ENCODE data around the gene HABP4. TPM values are rescaled to one million over a fixed set of nuclear protein-coding genes. Genes with fewer than 3 reads are reported as not detected.
A peak's percentile ranks its signal among the peaks of the same experiment; 100 is the strongest.

Gene HABP4
- total RNA-seq, 1 donor from 2014 or later, result 17.2 TPM

DNA sequence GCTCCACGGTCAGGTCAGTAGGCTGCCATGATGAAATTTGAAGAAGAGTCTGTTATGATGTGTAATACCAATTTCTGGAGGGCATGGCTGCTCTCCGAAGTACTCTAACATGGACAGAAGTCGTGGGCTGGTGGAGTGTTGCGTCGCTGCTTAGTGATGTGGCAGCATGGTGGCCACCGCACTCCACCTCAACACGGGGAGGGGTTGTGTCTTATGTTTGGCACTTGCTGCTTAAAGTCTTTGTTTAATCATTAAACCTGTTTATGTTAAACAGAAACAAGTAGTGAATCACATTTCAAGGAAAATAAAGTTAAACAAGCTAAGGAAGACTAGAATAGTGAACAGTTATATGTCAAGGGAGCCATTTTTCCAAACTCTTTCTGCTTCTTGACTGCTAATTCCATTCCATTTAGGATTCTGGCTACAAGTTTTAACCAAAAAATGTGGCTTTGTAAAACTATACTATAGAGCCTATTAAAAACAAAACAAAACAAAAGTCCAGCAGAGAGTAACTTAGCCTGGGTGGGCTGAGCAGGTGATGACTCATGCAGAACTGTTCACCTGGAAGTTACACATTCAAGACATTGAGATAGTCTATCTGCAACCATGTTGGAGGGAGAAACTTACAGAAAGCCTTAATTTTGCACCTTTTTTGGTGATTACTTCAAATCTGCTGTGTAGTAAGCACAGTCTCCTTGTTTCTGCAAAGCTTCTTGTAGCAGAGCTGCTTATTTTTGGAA is 9.5 kb downstream of the HABP4 start:
- Histone ChIP-seq H3K4me1 (peaks cover 6% of the 10 kb centered on the region), H3K9me3 (no peaks in the 10 kb centered on the region), H3K27ac (peak overlapping the region; percentile 69), H3K36me3 (no peaks in the 10 kb centered on the region), H3K4me3 (no peak overlapping the region), H3K27me3 (no peaks in the 10 kb centered on the region)
- intact Hi-C loops (cut with DNase I), result loop anchor here (10.0 kb wide), 1 partner anchor 105 kb away; no protein-coding TSS in a partner anchor
- no peak for DNase-seq (ENCODE audit: extremely low spot score in 2 of 2)
- TF ChIP-seq, protein P1, sequence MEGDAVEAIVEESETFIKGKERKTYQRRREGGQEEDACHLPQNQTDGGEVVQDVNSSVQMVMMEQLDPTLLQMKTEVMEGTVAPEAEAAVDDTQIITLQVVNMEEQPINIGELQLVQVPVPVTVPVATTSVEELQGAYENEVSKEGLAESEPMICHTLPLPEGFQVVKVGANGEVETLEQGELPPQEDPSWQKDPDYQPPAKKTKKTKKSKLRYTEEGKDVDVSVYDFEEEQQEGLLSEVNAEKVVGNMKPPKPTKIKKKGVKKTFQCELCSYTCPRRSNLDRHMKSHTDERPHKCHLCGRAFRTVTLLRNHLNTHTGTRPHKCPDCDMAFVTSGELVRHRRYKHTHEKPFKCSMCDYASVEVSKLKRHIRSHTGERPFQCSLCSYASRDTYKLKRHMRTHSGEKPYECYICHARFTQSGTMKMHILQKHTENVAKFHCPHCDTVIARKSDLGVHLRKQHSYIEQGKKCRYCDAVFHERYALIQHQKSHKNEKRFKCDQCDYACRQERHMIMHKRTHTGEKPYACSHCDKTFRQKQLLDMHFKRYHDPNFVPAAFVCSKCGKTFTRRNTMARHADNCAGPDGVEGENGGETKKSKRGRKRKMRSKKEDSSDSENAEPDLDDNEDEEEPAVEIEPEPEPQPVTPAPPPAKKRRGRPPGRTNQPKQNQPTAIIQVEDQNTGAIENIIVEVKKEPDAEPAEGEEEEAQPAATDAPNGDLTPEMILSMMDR (IDR thresholded peaks at IDR 0.05), result no peak
- TF ChIP-seq POLR2A (IDR thresholded peaks at IDR 0.05) (no peak), POLR2AphosphoS5 (IDR thresholded peaks at IDR 0.05; ENCODE audit: insufficient read depth in 1 of 2, low read depth in 1 of 2) (no peak)

DNA sequence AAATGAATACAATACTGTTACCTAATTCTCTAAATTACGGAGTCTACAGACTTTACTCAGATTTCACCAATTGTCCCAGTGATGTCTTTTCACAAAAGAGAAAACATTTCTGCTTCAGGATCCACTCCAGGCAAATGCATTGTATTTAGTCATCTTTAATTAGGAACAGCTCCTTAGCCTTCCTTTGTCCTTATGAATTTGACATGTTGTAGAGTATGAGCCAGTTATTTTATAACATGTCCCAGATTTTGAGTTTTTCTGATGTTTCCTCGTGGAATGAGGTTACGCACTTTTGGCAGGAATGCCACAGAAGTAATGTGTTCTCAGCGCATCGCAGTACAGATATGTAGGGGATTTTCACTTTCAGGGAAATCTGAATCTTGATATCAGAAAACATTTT is 10.5 kb downstream of the HABP4 start:
- intact Hi-C loops (cut with DNase I), result no loop called here
- Histone ChIP-seq H3K27ac (peak overlapping the region; percentile 69), H3K36me3 (no peaks in the 10 kb centered on the region), H3K4me1 (peaks cover 6% of the 10 kb centered on the region), H3K9me3 (no peaks in the 10 kb centered on the region), H3K27me3 (no peaks in the 10 kb centered on the region), H3K4me3 (no peak overlapping the region)
- TF ChIP-seq, protein P1 (IDR thresholded peaks at IDR 0.05), result no peak
- TF ChIP-seq POLR2AphosphoS5 (IDR thresholded peaks at IDR 0.05; ENCODE audit: insufficient read depth in 1 of 2, low read depth in 1 of 2) (peak in 1 of 2 donors; percentile 30), POLR2A (IDR thresholded peaks at IDR 0.05) (no peak)
- no peak for DNase-seq (ENCODE audit: extremely low spot score in 2 of 2)

DNA sequence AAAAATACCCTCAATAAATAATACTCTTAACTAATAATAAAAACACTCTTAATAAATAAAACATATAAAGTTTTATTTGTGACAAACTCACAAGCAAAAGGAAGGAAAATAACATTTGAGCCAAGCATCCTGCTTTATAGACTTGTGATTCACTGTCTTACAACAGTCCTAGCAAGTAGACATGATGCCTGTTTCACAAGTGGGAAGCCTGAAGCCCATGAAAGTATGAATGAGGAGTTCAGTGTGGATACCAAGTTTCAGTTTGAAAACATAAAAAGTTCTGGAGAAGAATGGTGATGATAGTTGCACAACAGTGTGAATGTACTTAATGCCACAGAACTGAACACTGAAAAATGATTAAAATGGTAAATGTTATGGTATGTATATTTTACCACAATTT is 10.9 kb downstream of the HABP4 start:
- H3K9me3 ChIP-seq, result no peaks in the 10 kb centered on the region
- H3K36me3 ChIP-seq, result peaks cover 0 to 1% of the 10 kb centered on the region in 2 donors
- no peak for DNase-seq (ENCODE audit: extremely low spot score in 2 of 2)
- TF ChIP-seq POLR2AphosphoS5 (IDR thresholded peaks at IDR 0.05; ENCODE audit: insufficient read depth in 1 of 2, low read depth in 1 of 2) (no peak), POLR2A (IDR thresholded peaks at IDR 0.05) (no peak)
- TF ChIP-seq, protein P1 (IDR thresholded peaks at IDR 0.05), result no peak
- peak overlapping the region; percentile 69 for H3K27ac ChIP-seq
- no peaks in the 10 kb centered on the region for H3K27me3 ChIP-seq
- H3K4me1 ChIP-seq, result peaks cover 6% of the 10 kb centered on the region
- intact Hi-C loops (cut with DNase I), result no loop called here
- no peak overlapping the region for H3K4me3 ChIP-seq

DNA sequence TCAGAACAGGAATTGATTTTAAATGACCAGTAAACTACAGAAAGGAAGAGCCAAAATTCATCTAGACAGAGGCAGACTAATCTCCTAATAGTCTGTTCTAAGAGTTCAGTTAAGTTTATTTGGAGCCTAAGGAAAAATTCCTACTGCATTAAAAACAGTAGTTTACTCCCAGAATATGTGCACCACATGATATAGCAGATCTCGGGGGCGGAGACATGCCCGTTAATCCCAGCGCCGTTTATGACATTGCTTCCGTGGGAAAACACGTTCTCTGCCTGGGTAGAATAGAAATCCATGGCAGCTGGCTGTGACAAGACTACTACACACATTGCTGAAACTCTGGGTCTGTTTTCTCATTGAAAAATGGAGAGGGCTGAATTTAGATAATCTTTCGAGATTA is 11.4 kb downstream of the HABP4 start:
- intact Hi-C loops (cut with DNase I), result no loop called here
- DNase-seq (ENCODE audit: extremely low spot score in 2 of 2), result no peak
- peaks cover 0 to 6% of the 10 kb centered on the region in 2 donors for H3K36me3 ChIP-seq

More for the DNA sequence above, 11.4 kb downstream of the HABP4 start:
- Histone ChIP-seq H3K4me1 (peaks cover 6% of the 10 kb centered on the region), H3K27ac (peak overlapping the region; percentile 69), H3K4me3 (no peak overlapping the region), H3K27me3 (no peaks in the 10 kb centered on the region), H3K9me3 (no peaks in the 10 kb centered on the region)
- TF ChIP-seq, protein P1 (IDR thresholded peaks at IDR 0.05), result no peak
- TF ChIP-seq POLR2AphosphoS5 (IDR thresholded peaks at IDR 0.05; ENCODE audit: insufficient read depth in 1 of 2, low read depth in 1 of 2) (no peak), POLR2A (IDR thresholded peaks at IDR 0.05) (no peak)
